Muscle of back (tissue), 11 donors: ENCODE data around the gene CYGB. TPM values are rescaled to one million over a fixed set of nuclear protein-coding genes. Genes with fewer than 3 reads are reported as not detected.
A peak's percentile ranks its signal among the peaks of the same experiment; 100 is the strongest.
"Not testable (repeated sequence)": the region's sequence is repeated elsewhere in the genome, so short reads cannot be mapped to it uniquely, and the experiment has no call there.

Experiments
- DNase-seq, 3 donors: peaks; one replicate each; pipeline versions ENCODE4 v3.0.0 to v3.0.0-alpha.2; 2013
- polyA plus RNA-seq, 10 donors: library from polyadenylated mRNA; unstranded; fragments of 120-200 nt; gene quantifications; one replicate each; pipeline ENCODE4 v1.2.1, GENCODE V29; 2013; ENCODE audit not compliant: insufficient read length in 10 of 10

CYGB gene
- polyA plus RNA-seq, 10 donors = 9.1 to 18.4 (median 15.8) TPM

DNA sequence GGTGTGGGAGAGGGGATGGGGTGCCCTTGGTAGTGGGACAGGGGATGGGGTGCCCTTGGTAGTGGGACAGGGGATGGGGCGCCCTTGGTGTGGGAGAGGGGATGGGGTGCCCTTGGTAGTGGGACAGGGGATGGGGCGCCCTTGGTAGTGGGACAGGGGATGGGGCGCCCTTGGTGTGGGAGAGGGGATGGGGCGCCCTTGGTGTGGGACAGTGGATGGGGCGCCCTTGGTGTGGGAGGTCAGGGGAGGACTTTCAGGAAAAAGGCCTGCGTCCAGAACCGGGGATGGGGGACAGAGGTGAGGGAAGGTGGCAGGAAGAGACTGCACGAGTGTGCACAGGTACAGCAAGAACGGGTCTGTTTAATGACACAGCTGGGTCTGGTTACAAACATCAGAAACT, 10.5 kb downstream of the CYGB start:
- DNase-seq = not testable (repeated sequence)

DNA sequence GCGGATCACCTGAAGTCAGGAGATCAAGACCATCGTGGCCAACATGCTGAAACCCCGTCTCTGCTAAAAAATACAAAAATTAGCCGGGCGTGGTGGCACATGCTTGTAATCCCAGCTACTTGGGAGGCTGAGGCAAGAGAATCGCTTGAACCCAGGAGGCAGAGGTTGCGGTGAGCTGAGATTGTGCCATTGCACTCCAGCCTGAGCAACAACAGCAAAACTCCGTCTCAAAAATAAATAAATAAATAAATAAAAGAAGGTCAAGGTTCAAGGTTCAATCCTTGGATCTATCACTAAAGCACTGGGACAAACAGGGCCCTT, 12.0 kb downstream of the CYGB start:
- DNase-seq = not testable (repeated sequence)

DNA sequence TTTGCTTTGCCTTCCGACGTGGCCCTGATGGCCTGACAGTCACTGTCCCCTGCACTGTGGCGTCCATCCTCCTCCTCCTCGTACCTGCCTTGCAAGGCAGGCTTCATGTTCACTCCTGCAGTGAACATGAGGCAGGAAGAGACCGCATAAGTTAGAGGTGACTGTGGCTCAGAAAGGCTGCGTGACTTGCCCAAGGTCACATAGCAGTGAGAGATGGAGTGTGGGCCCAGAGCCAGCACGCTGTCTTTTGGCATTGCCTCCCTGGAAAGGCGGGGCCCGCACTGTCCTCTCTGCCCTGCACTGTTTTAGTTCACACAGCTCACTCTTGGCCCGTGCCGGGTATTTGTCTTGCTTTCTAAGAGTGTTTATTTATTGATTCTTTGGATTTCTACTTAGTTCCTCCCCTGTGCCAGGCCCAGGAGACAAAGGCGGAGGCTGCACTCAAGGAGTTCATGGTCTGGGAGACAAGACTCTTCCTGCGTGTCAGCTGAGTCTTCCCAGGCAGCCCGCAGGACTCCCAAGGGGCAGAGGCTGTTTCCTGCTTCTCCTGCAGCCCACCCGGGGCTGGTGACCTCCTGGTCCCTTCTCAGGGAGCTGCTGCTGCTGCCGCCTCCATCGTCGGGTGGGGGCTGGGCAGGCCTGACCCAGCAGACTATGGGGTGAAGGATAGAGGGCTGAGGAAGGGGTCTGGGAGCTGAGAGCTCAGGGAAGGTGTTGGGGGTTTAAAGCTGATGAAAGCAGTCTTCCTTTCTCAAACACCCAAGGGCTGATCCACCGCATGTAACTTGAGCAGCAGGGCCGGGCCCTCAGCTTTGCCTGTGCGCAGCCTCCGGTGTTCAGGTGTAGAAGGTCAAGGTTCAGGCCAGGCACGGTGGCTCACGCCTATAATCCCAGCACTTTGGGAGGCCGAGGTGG, 12.7 kb downstream of the CYGB start:
- peak in 1 of 3 donors; percentile 61 for DNase-seq

DNA sequence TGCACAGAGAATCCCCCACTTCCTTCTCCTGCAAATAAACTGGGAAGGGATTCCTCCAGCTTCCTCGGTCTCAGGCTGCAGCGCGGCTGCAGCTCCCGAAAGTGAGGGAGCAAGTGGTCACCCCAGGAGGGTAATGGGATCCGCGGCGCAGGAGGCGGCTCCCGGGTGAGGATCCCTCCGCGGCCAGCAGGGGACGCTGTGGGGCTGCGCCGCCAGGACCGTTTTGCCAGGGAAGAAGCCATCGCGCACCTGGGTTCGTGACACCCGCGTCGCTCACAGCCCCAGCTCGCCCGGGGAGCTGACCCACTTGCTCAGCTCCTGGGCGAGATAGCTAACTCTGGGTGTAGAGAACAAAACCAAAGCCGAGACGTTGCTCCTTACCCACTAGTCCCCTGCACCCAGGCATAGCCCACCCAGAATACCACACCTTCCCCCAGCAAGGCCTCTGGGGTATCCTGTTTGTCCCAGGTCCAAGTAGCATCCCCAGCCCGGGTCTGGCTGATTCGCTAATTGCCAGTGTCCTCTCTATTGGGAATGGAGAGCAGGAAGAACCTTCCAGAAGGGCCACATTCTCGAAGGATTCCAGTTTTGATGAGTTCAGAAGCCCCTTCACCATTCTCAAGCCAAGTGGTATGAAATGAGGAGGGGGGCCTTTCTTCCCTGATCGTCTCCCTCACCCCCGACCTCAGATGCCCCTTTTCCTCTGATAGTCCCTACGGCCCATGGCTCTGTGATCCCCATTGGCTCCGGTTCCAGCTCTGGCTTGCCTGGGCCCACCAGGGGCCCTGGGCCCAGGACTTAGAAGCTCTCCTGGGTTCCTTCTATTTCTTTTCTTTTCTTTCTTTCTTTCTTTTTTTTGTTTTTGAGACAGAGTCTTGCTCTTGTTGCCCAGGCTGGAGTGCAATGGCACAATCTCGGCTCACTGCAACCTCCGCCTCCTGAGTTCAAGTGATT, 14.1 kb downstream of the CYGB start:
- peak in 1 of 3 donors; percentile 86 for DNase-seq

DNA sequence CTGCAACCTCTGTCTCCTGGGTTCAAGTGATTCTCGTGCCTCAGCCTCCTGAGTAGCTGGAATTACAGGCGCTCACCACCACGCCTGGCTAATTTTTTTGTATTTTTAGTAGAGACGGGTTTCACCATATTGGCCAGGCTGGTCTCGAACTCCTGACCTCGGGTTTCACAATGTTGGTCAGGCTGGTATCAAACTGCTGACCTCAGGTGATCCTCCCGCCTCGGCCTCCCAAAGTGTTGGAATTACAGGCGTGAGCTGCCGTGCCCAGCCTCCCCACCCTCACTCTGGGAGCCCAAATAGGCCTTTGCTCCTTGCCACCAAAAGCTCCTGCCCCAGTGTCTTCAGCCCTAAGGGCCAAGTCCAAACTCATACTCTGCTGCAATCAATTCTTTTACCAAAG, 15.8 kb downstream of the CYGB start:
- DNase-seq = not testable (repeated sequence)

DNA sequence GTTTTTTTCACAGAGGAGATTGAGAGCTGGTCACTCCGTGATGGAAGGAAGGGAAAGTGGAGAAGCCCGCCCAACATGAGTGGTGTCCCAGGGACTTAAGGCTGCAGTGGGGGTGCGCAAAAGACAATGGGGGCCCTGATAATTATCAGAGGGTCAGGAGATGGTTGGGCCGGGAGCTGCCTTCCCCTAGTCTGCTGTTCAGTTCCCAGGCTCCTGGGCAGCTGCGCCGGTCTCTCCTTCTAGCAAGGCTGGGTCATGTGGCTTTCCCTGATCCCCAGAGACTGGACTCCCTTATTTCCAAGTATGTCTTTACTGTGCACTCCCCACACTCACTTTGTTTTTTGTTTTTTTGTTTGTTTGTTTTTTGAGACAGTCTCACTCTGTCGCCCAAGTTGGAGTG, 16.2 kb downstream of the CYGB start:
- no peak for DNase-seq

DNA sequence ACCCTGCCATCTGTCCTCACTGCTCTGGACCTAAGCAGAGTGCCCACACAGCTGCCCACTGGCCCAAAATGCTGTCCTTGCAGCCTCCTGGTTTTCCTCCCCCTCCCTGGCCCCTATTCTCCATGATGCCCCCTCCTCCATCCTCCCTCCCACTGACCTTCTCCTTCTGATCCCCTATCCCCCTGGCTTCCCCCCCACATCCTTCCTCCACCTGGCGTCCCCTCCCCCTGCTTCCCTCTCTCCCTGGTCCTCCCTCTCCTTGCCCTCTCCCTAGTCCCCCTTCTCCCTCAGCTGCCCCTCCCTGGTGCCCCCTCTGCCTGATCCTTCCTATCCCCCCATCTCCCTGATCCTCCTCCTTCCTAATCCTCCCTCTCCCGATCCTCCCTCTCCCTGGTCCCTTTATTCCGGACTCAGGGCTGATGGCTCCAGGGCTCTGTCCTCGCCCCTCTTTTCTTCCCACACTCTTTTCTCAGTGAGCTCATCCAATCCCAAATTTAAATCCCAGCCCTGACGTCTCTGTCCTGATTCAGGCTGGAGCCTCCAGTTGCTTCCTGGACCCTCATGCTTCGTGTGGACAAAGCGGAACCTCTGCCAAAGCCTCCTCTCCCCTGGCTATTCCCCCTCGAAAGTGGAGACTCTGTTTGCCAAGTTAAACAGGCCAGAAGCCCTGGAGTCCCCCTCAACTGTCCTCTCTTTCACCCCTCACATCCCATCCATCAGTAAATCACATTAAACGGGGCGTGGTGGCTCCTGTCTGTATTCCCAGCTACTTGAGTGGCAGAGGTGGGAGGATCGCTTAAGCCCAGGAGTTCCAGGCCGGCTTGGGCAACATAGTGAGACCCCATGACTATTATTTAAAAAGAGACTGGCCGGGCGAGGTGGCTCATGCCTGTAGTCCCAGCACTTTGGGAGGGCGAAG, 18.2 kb downstream of the CYGB start:
- peak in 2 of 3 donors; percentile 65 to 86 for DNase-seq

DNA sequence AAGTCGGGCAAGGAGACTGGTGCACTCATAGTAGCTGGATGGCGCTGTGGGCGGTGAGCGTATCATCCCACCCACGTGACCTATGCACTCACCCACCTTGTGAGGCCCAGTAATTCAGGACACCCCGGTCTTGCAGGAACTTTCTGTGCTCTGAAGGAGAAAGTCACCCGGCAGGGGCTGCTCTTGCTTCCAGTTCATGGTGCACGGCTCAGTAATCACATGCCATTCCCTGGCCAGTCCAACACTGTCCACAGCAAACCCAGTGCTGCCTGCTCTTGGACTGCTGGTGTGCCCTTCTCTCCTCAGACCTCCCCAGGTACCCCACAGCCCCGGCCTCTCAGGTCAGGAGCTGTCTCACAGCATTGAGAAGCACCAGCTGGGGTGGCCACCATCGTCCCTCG, 19.9 kb downstream of the CYGB start:
- no peak for DNase-seq

DNA sequence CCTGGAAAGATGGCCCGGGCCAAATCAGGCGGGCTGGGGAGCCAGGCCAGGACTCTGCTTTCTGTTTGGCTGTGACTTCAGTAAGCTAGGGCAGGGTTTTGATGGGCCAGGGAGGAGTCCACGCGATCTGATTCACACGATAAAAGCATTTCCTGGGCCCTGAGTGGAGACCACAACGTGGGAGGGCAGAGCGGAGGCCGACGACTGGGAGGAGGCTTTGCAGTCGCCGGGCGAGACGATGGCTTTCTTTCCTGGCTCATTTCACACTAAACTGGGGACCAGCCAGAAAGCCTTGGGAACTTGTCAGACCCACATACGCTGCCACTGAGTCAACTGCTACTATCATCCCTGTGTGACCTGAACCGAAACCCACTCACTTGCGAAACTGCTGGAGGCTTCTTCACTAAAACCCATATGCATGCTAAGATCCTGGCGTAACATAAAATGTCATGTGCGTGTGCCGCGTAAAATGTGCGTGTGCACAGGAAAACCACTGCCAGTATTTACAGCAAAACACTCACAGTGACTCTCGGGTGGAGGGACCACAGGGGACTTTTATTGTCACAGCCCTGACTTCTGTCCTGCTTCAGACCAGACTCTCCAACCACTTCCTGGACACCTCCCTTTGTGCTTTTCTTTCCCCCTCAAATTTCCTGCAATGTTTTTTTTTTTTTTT, 22.1 kb downstream of the CYGB start:
- peak; percentile 63 to 75 (median 66) for DNase-seq

DNA sequence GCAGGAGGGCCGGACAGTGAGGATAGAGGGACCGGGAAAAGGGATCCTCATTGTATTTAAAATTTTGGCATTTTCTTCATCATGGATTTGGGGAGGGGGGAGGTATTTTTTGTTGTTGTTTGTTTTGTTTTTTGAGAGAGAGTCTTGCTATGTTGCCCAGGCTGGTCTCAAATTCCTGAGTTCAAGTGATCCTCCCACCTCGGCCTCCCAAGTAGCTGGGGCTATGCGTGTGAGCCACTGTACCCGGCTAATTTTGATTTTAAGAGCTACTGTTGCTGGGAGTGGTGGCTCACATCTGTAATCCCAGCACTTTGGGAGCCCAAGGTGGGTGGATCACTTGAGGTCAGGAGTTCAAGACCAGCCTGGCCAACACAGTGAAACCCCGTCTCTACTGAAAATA, 23.2 kb downstream of the CYGB start:
- not testable (repeated sequence) for DNase-seq

DNA sequence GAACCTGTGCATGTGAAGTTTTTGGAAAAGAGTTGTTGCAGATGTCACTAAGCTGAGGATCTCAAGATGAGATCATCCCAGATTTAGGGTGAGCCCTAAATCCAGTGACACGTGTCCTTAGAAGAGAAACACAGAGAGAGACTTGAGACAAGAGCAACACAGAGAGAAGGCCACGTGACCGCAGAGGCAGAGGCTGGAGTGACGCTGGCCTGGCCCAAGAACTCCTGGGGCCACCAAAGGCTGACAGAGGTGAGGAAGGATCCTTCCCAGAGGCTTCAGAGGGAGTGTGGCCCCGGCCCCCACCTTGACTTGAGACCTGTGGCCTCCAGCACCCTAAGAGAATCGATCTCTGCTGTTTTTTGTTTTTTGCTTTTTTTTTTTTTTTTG, 24.2 kb downstream of the CYGB start:
- peak in 1 of 3 donors; percentile 45 for DNase-seq

DNA sequence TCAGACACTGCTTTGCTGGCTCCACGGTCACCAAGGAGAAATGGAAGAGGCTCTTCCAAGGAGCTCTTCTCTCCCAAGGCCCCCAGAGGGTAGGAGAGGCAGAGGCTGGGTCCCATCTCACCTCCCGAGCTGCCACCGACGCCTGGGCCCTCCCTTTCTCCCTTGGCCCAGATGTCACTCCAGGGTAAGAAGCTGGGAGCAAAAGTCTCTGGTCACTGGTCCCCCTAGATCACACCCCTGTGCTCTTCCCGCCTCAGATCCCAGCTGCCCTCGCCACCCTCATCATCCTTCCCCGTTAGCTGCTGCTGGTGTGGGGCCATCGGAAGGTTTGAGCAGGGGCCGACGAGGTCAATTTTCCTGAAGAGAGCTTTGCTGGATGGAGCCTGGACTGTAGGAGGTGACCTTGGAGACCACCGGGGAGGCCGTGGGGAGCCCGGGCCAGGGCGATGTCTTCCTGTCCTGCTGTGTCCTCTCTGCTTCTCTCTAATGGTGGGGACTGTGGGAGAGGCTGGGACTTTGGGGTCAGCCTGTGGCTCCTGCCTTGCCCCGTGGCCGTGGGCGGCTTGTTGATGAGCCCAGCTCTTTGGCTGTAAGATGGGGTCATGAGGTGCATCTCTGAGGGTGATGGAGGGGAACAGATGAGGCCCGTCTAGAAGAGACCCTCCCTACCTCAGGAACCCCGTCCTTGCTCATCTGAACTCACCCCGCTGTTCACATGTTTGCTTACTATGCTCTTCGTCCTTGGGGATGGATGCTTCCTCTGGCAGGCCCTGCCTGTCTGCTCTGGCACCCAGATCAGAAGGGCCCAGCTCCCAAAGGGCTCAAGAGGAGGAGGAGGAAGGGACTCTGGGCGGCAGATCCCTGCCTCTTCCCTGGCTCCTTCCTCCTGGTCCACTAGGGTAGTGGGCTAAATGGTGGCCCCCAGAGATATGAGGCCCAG, 24.9 kb downstream of the CYGB start:
- DNase-seq = no peak

DNA sequence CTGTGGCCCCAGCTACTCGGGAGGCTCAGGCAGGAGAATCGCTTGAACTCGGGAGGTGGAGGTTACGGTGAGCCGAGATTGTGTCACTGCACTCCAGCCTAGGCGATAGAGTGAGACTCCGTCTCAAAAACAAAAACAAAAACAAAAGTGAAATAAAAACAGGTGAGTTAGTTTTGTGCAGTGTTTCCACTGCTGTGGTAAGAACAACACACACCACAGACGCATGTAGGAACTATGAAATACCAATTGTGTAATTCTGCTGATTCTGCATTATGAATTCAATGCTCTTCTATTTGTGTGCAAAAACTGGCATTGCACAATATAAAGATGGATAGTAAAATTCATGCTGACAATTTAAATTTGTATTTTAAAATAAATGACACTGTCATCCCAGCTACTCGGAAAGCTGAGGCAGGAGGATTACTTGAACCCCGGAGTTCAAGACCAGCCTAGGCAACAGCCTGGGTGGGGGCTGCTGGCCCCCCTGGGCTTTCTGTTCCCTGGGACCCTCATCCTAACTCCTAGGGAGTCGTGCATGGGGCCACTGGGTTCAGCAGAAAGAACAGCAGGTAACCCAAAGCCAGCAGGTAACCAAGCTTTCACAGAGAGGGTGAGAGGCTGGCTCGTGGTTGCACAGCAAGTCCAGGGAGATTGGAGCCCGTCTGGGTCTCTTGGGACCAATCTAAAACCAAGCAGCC, 25.7 kb downstream of the CYGB start:
- DNase-seq = no peak

DNA sequence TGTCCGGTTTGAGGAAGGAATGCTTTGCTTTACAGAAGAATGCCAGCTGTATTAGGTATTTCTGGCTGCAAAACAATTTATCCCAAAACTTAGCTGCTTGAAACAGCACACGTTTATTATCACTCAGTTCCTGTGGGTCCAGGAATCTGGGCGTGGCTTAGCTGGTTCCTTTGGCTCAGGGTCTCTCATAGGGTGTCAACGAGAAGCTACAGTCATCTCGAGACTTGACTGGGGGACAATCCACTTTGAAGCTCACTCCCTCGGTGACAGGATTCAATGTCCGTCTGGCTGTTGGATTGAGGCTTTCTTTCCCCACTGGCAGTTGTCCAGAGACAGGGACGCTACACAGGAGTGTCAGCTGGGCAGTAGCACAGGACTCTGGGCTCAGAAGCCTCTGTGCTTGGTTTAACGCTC, 26.7 kb downstream of the CYGB start:
- peak in 1 of 3 donors; percentile 32 for DNase-seq

DNA sequence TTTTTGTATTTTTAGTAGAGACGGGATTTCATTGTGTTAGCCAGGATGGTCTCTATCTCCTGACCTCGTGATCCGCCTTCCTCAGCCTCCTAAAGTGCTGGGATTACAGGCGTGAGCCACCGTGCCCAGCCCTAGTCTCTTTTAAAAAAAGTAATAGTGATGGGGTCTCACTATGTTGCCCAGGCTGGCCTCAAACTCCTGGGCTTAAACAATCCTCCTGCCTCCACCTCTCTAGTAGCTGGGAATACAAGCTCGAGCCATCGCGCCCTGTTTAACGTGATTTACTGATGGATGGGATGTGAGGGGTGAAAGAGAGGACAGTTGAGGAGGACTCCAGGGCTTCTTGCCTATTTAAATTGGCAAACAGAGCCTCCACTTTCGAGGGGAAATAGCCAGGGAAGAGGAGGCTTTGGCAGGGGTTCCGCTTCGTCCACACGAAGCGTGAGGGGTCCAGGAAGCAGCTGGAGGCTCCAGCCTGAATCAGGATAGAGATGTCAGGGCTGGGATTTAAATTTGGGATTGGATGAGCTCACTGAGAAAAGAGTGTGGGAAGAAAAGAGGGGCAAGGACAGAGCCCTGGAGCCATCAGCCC, 28.9 kb downstream of the CYGB start:
- DNase-seq = peak in 1 of 3 donors; percentile 70

DNA sequence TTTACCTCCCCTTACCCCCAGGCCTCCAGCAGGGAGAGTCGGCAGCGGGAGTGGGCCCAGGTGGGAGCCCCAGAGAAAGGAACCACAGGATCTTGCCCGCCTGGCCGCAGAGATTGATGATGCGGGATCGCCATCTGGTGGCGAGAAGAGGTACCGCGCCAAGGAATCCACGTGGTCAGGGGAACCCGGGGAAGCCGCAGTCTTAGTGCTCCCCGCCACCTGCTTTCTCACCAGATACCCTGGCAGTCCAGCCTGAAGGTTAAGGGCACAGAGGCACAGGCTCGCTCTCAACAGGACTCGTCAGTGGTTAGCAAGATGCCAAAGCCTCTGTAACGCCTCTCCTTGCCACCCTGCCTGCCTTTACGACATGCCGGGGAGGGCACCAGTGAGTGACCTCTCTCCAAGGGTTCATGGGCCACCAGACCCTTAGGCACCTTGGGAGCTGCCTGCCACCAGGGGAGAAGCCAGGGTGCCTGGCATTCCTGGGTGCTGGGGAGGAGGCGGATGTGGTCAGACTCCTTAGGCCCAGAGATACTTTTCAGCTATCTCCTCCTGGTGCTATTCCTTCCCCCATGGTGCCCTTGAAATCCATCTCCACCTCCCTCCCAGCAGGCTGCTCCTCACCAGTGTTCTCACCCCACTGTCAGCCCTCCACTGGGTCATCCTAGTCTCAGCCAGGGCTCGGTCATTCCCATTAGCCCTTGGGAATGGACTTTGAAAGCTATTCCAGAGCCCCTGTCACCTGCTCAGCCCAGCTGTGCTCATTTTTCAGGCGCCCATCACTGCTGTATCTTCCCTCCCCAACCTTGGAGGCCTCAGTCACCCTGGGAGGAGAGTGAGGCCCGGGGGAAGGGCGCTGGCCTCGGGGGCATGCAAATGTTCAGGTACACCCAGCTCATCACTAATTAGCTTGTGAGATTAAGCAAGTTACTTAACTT, 30.8 kb downstream of the CYGB start:
- peak; percentile 64 to 88 (median 84) for DNase-seq

DNA sequence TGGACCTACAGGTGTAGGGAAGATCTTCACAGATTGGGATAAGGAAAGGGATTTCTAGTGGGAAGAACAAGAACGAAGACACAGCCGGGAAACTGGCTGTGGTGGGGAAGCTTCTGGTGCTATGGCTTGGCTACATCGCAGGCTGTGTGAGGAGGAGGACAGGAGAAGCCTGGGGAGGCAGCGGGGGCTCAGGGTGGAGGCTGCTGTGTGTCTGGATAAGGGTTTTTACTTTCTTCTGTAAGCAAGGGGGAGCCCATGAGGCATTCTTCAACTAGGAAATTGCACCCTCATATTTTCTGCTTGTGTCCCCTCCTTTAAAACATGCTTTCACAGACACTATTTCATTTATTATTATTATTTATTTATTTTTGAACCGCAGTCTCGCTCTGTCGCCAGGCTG, 33.4 kb downstream of the CYGB start:
- DNase-seq = no peak
